Vein endothelial cell (primary cell): ENCODE data around the gene MAP3K13. TPM values are rescaled to one million over a fixed set of nuclear protein-coding genes. Genes with fewer than 3 reads are reported as not detected.

ENCODE experiments used
- total RNA-seq: library from RNA; depleted of rRNA; stranded (reverse); fragments of >200 nt; gene quantifications from 2 replicates; pipeline ENCODE4 v1.2.3, GENCODE V29; 2012

MAP3K13 gene
- total RNA-seq, result 13.4 and 15.4 TPM in 2 replicates

DNA sequence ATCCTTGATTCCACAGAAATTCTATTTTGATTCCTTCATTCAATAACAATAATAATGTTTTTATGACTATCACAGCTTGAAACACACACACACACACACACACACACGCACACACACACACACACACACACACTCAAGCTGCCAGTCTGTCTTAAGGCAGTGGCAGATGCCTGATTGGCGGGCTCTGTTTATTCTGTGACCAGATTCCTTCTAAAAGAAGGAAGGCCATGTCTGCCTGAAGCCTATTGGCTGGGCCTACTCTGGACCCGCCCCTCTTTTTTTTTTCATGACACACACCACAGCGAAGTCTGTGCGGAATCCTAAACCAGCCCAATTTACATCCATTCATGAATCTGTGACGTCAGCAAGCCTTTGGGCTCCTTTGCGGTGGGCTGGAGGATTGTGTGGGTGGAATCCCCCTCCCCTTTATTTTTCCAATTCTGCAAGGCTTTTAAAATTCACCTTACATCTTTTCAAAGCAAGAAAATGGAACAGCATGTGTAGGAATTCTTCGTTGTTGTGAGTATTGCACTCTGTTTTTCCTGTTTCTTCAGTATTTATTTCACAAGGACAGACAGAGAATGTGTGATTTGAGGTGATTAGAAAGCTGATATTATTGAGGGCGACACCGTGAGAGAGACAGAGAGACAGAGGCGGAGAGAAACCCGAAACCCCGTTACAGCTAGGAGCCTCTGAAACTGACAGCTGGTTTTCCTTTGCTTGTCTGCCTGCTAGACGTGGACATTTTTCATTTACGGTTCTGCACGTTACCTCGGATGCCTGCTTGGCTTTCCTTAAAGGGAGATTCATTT is at the start of gene MAP3K13:
MAP3K13 (plus strand) TSS at position 287 of the 812 bp plus-strand sequence. CDS start 65,446 bp downstream, outside the sequence.

DNA sequence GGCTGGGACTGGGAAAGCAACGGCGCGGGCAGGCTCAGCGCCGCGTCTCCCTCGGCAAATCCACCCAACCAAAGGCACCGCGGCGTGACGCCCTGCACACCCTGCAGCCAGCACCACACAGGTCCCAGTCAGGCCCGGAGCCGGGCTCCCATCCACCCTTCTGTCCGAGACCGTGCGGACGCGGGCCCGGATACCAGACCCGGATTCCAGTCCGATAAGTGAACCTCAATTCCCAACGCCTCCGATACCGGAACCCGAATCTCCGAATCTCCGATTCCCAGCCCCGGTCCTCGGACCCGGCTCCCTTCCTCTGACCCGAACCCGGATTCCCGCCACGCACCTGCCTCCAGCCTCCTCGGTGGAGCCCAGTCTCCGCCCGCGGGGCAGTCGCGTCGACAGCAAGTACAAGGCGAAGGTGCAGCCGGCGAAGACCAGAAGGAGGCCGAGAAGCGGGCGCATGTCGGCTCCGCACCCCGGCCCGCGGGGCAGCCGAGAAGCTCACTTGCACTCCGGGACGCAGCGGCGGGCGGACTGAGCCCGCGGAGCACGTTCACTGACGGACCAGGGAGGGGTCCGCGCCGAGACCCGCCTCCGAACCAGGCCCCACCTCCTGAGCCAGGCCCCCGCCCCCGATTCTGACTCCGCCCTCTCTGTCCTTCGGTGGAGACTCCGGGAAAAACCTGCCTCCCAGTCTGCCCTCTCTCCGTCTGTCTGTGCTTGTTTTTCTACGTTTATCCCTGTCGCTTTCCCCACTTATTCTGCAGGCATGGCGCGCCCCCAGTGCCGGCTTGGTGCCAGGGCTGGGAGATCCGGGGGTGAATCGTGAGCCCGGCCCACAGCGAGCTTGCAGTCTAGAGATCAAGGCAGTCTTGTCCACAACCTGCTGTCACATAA is 135.8 kb downstream of the MAP3K13 start, which contains the start of gene TMEM41A:
TMEM41A (minus strand) TSS at position 533 of the 894 bp plus-strand sequence; CDS start at position 459, 74 bp downstream.

Other genes with a start within 250 kb of the MAP3K13 start
- 0.33 and 0.67 TPM in 2 replicates for gene C3orf70, start 210.1 kb upstream of the MAP3K13 start, total RNA-seq
- 1.5 and 1.6 TPM in 2 replicates for gene EHHADH, start 109.1 kb upstream of the MAP3K13 start, total RNA-seq
- 12.7 and 13.7 TPM in 2 replicates for gene TMEM41A, start 135.9 kb downstream of the MAP3K13 start, total RNA-seq
- gene LIPH, start 189.5 kb downstream of the MAP3K13 start, total RNA-seq, result not detected in 2 replicates
- gene SENP2, start 223.2 kb downstream of the MAP3K13 start, total RNA-seq, result 25.5 and 39.9 TPM in 2 replicates